Measurements from ENCODE around the gene JPH4.

The JPH4 gene

DNA sequence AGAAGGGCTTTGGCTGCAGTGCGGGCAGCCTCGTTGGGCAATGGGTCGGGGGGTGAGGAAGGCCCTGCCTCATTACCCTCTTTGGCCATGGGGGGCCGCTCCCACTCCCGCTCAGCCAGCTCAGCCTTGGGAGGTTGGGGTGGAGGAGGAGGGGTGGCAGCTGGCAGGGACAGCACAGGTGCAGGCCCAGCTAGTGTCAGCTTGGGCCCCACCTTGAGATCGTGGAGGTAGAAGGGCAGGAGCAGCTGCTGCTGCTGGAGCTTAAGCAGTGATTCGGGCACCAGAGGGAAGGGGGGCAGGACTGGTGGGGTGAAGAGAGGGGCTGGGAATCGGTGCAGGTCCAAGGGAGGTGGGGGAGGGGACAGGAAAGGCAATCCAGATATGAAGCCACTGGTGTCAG is 53.0 kb downstream of the JPH4 start:
- DNase-seq (ENCODE audit: low spot score), result no peak

DNA sequence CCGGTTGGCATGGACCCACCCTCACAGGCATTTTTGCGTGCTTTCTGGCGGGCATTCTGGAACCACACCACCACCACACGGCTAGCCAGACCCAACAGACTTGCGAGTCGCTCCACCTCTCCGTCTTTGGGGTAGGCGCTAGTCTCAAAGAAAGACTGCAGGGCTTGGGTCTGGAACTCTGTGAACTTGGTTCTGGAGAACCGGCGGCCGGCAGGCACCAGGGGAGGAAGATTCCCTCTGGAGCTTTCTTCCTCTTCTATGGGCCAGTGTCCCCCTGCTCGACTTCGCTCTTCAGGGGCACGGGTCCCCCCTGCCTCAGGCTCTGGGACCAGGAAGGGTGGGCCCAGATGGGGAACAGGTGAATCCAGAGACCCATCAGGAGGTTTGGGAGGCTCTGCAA is 53.6 kb downstream of the JPH4 start:
- DNase-seq (ENCODE audit: low spot score), result no peak

GRCh38 chr14:23523229-23524016 is 55.2 kb downstream of the JPH4 start:
- no peak for DNase-seq (ENCODE audit: low spot score)

GRCh38 chr14:23522643-23523198 is 55.9 kb downstream of the JPH4 start:
- DNase-seq (ENCODE audit: low spot score), result no peak

DNA sequence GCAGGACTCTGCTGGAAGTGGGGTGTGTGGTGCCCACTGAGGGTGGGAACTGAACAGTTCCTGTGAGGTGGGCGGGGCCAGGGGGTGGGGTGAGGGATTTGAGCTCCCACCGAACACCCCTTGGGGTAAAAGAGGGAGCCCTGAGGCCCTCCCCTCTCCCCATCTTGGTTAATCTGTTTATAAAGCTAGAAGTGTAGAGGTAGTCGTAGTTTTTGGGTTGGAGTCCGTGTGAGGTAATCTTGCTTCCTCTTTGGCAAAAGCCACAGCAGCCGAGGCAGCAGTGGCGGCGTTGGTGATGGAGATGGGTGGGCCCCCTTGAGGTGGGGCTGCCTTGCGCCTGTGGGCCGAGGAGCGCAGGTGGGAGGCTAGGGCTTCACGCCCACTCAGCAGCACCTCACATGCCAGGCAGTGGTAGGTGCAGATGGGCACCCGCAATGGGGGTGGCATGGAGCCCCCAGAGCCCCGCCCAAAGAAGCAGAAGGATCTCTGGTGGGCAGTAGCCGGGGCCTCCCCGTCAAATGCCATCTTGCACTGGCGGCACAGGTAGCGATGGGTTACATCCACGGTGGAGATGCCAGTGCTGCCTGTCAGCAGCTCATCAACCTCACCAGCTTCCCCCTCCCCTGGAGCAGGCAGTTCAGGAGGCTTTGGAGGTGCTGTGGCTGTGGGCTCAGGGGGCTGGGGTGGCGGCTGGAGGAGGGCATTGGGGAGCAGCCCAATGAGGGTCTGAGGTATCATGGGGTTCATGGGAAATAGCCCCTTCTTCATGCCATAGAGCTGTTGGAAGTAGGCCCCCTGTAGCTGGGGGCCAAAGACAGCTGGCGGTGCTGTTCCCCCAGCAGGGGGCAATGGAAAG is 56.6 kb downstream of the JPH4 start:
- no peak for DNase-seq (ENCODE audit: low spot score)

DNA sequence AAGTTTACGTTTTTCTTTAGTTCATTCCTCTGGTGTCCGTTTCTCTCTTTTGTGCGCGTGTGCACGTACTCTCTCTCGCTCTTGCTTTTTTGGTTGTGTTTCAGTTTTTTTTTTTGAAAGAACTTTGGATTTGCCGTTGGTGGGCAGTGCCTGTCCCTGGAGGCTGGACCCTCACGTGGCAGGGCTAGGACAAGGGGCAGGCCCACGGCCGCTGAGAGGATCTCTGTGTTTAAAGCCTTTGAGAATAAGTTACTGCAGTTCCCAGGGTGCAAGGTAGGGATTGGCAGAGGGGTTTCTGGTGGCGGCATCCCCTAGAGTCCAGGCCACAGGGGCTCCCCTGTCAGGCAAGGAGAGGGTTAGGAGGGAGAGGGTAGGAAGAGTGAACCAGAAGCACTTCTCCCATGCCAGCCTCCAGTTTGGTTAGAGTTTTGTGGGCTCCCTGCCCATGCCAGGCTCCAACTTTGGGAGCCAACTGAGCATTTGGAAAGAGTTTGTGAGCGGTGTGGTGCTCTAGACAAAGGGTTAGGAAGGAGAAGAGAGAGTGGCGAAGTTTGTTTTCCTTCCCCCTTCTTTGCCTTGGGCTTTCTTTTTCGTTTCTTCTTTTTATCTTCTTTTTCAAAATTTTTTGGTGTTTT is 57.6 kb downstream of the JPH4 start:
- DNase-seq (ENCODE audit: low spot score), result no peak

DNA sequence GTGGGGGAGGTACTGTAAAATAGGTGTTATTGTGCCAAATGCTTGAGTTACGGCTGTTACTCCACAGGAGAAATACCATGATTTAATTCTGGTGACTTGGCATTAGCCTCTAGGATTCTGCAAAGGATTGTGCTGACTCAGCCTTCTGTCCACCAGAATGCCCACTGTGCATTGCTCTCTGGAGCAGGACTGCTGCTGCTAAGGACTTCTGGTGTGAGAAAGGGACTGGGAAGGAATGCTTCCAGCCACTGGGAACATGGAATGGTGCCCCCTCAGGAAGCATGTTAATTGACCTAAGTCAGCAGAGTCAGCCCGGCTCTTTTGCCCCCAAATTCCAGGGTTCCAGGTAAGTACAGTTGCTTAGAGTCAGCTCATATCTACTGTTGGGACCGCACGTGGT is 59.9 kb downstream of the JPH4 start:
- DNase-seq (ENCODE audit: low spot score), result no peak

Data from SW480 (cell line).